ENCODE measurements around the gene RPP14. TPM values are rescaled to one million over a fixed set of nuclear protein-coding genes. Genes with fewer than 3 reads are reported as not detected.

RPP14 gene
- 17.0 and 17.4 TPM in 2 replicates for total RNA-seq

GRCh38 chr3:58305882-58306711 is at the start of gene RPP14, which contains the start of gene HTD2:
TSS of gene RPP14 (plus strand) at chr3:58306245. CDS start at chr3:58310330, 4,085 bp downstream.
TSS of gene HTD2 (plus strand) at chr3:58306520. CDS start at chr3:58317614, 11,094 bp downstream.

GRCh38 chr3:58332575-58333188 is 26.6 kb downstream of the RPP14 start, which contains the start of gene PXK:
TSS of gene PXK (plus strand) at chr3:58332892. CDS start at chr3:58332989, 97 bp downstream.

Small RNAs within 50 kb of the gene (small RNA-seq; reads per million reads assigned to genes)
- not detected for gene AC098479.1

Other genes with a start within 250 kb of the RPP14 start
- gene DNASE1L3, start 95.3 kb upstream of the RPP14 start, total RNA-seq, result not detected in 2 replicates
- 8.8 and 8.9 TPM in 2 replicates for gene ABHD6, start 68.5 kb upstream of the RPP14 start, total RNA-seq
- 9.7 and 10.0 TPM in 2 replicates for gene HTD2, start 275 bp downstream of the RPP14 start, total RNA-seq
- gene PXK, start 26.6 kb downstream of the RPP14 start, total RNA-seq, result 129 and 166 TPM in 2 replicates
- 65.8 and 74.2 TPM in 2 replicates for gene PDHB, start 127.6 kb downstream of the RPP14 start, total RNA-seq
- gene KCTD6, start 185.9 kb downstream of the RPP14 start, total RNA-seq, result 7.0 and 8.6 TPM in 2 replicates
- gene ACOX2, start 230.9 kb downstream of the RPP14 start, total RNA-seq, result 24.7 and 28.1 TPM in 2 replicates

Data from hair follicle dermal papilla cell (primary cell).